Endothelial cell of umbilical vein (primary cell): ENCODE results near the gene GET4. TPM values are rescaled to one million over a fixed set of nuclear protein-coding genes. Genes with fewer than 3 reads are reported as not detected.

Source experiments
- BruUV-seq: library from RNA; stranded (reverse); fragments of 400-500 nt; replicated peaks from 2 replicates; lab custom pipeline; 2021; lab: Mats Ljungman, UMichigan
- CTCF ChIA-PET: fragments of 300-600, 350-600 bp; sonication (Branson Sonifier 250); formaldehyde crosslinking; loops from one replicate; lab custom pipeline; 2021; ENCODE audit warnings: antibody characterized with exemption, inconsistent platforms; lab: Charles Lee
- POLR2A ChIA-PET: fragments of 300-600, 350-600 bp; sonication (Branson Sonifier 250); formaldehyde crosslinking; loops from one replicate; lab custom pipeline; 2021; ENCODE audit warnings: antibody characterized with exemption, inconsistent platforms; lab: Charles Lee
- DNase-seq: peaks from one replicate; pipeline ENCODE4 v3.0.0-alpha.2; 2011; ENCODE audit warnings: low read depth, low spot score
- FAIRE-seq: peaks from 2 replicates; lab custom pipeline; 2011; peaks lifted over from hg19 to GRCh38; lab: Jason Lieb, UNC
- H2AFZ ChIP-seq: 2 replicates; pipeline ENCODE4 v1.6.0; 2012; ENCODE audit warnings: low read depth, low read length, control low read depth, inconsistent platforms
- H3K27ac ChIP-seq: 2 replicates; pipeline ENCODE4 v1.5.1; 2011; ENCODE audit warnings: low read depth, mild to moderate bottlenecking, control low read depth, low read length, moderate library complexity; ENCODE audit not compliant: insufficient read depth
- H3K27me3 ChIP-seq, 2 experiments: 2 replicates each; pipeline versions ENCODE4 v1.6.0 to v1.6.1; 2011; ENCODE audit warnings: low read length in 2 of 2, mixed read lengths in 1 of 2; ENCODE audit not compliant: control insufficient read depth in 2 of 2, insufficient read depth in 2 of 2
- H3K36me3 ChIP-seq, 2 experiments: 2 replicates in 1 of 2; 3 replicates in 1 of 2; pipeline ENCODE4 v1.5.1; 2011; ENCODE audit warnings: low read length in 2 of 2, mild to moderate bottlenecking in 1 of 2, moderate library complexity in 1 of 2; ENCODE audit not compliant: control insufficient read depth in 2 of 2, insufficient read depth in 2 of 2; ENCODE audit errors: extremely low read depth in 1 of 2
- H3K4me1 ChIP-seq: 3 replicates; pipeline ENCODE4 v1.5.1; 2011; ENCODE audit warnings: mild to moderate bottlenecking, low read length; ENCODE audit not compliant: control insufficient read depth, insufficient read depth; ENCODE audit errors: extremely low read depth
- H3K4me2 ChIP-seq: 2 replicates; pipeline ENCODE4 v1.6.1; 2011; ENCODE audit warnings: low read length, control low read depth, mixed read lengths; ENCODE audit not compliant: insufficient read depth
- H3K4me3 ChIP-seq, 3 experiments: fragments of 200-600 bp in 1 of 3; sonication (generic), shearing (Covaris generic) in 1 of 3; replicated peaks in 1 of 3; 2 replicates each; pipeline ENCODE4 v1.5.1; 2011 to 2016; ENCODE audit warnings: control low read depth in 3 of 3, low read length in 3 of 3, mild to moderate bottlenecking in 2 of 3, inconsistent platforms in 1 of 3, low read depth in 1 of 3, moderate library complexity in 1 of 3; ENCODE audit not compliant: insufficient read depth in 1 of 3
- H3K79me2 ChIP-seq: 2 replicates; pipeline ENCODE4 v1.6.0; 2012; ENCODE audit warnings: low read length, inconsistent platforms; ENCODE audit not compliant: control insufficient read depth, insufficient read depth
- H3K9ac ChIP-seq: replicated peaks from 2 replicates; pipeline ENCODE3; 2011; ENCODE audit warnings: low read length, control low read depth; ENCODE audit not compliant: insufficient read depth; ENCODE audit errors: extremely low read depth
- H3K9me1 ChIP-seq: replicated peaks from 3 replicates; pipeline ENCODE4 v1.6.0; 2011; ENCODE audit warnings: mild to moderate bottlenecking, low read length; ENCODE audit not compliant: control insufficient read depth, insufficient read depth; ENCODE audit errors: extremely low read depth
- H3K9me3 ChIP-seq: replicated peaks from 2 replicates; pipeline ENCODE4 v1.5.1; 2012; ENCODE audit warnings: low read length, inconsistent platforms; ENCODE audit not compliant: control insufficient read depth, insufficient read depth
- H4K20me1 ChIP-seq: replicated peaks from 2 replicates; pipeline ENCODE3; 2011; ENCODE audit warnings: mild to moderate bottlenecking, low read length; ENCODE audit not compliant: control insufficient read depth, insufficient read depth; ENCODE audit errors: extremely low read depth
- CTCF ChIP-seq, 2 donors: IDR thresholded peaks; 1 replicate in 1 of 2; 2 replicates in 1 of 2; pipeline ENCODE4 v1.5.1; 2011; ENCODE audit warnings: low read length in 2 of 2, mild to moderate bottlenecking in 2 of 2, moderate library complexity in 2 of 2, control low read depth in 1 of 2, inconsistent platforms in 1 of 2, low read depth in 1 of 2; ENCODE audit not compliant: insufficient read depth in 1 of 2; ENCODE audit errors: extremely low read depth in 1 of 2
- EZH2 ChIP-seq: IDR thresholded peaks from 2 replicates; pipeline ENCODE4 v1.6.1; 2012; ENCODE audit warnings: borderline replicate concordance, low read depth, mild to moderate bottlenecking, moderate library complexity, low read length, inconsistent platforms; ENCODE audit not compliant: severe bottlenecking
- FOS ChIP-seq: IDR thresholded peaks from 2 replicates; pipeline ENCODE4 v1.6.1; 2011; ENCODE audit warnings: mild to moderate bottlenecking, low read length, moderate library complexity, borderline replicate concordance; ENCODE audit not compliant: insufficient read depth
- GATA2 ChIP-seq: IDR thresholded peaks from 2 replicates; pipeline ENCODE4 v1.7.0; 2011; ENCODE audit warnings: low read depth, mild to moderate bottlenecking, moderate library complexity, mixed read lengths, low read length; ENCODE audit not compliant: insufficient read length, insufficient read depth
- JUN ChIP-seq: IDR thresholded peaks from 2 replicates; pipeline ENCODE4 v1.6.1; 2011; ENCODE audit warnings: borderline replicate concordance, low read depth; ENCODE audit not compliant: insufficient read length, insufficient read depth
- MAX ChIP-seq: IDR thresholded peaks from 2 replicates; pipeline ENCODE4 v1.6.1; 2011; ENCODE audit not compliant: insufficient read depth, insufficient read length
- MYC ChIP-seq: IDR thresholded peaks from one replicate; pipeline ENCODE4 v1.6.1; 2011; ENCODE audit warnings: mild to moderate bottlenecking, low read depth, low read length
- POLR2A ChIP-seq: IDR thresholded peaks from 2 replicates; pipeline ENCODE4 v1.6.1; 2012; ENCODE audit warnings: low read depth, mild to moderate bottlenecking, control low read depth, low read length
- POLR2AphosphoS5 ChIP-seq: IDR thresholded peaks from 2 replicates; pipeline ENCODE4 v1.6.1; 2012; ENCODE audit warnings: low read depth, mild to moderate bottlenecking, control low read depth, low read length, moderate library complexity; ENCODE audit not compliant: insufficient read depth
- dilution Hi-C: fragments of 300-500 bp; cut with MboI; formaldehyde crosslinking; loops from one replicate; pipeline ENCODE4 v1.15.0; 2019; ENCODE audit warnings: low sequenced_read_pairs; ENCODE audit not compliant: extremely low pct_ligation_motif_present
- intact Hi-C: fragments of 100-400 bp; cut with micrococcal nuclease; formaldehyde crosslinking; loops from one replicate; pipeline ENCODE4 v1.10.0; 2022
- polyA plus RNA-seq, 4 experiments: library from polyadenylated mRNA; depleted of rRNA in 3 of 4; stranded (reverse) in 3 of 4; unstranded in 1 of 4; fragments of >200 nt; gene quantifications; 2 replicates each; pipeline versions ENCODE4 v1.2.1 to v1.2.3, GENCODE V29; 2011 to 2012; ENCODE audit warnings: missing spikeins in 1 of 4
- total RNA-seq: library from RNA; stranded (reverse); gene quantifications from 2 replicates; pipeline ENCODE4 v1.2.3, GENCODE V29; 2021

Gene GET4
- total and polyA plus RNA-seq, 2 donors (not counting 3 experiments of a cell fraction or from before 2014, with no cell fraction given), result 48.4 to 58.1 TPM

GRCh38 chr7:915291-916218, 39.2 kb downstream of the GET4 start:
- Histone ChIP-seq H3K79me2 (no peaks in the 10 kb centered on the region), H3K27ac (no peak overlapping the region), H3K4me2 (no peak overlapping the region), H3K27me3 (no peaks in the 10 kb centered on the region), H3K4me3 (no peak overlapping the region), H3K4me1 (no peaks in the 10 kb centered on the region), H2AFZ (no peak overlapping the region), H3K9me3 (no peaks in the 10 kb centered on the region), H4K20me1 (no peaks in the 10 kb centered on the region), H3K9me1 (no peaks in the 10 kb centered on the region), H3K36me3 (no peaks in the 10 kb centered on the region), H3K9ac (no peak overlapping the region)
- no peak for TF ChIP-seq MAX
- no peak for TF ChIP-seq CTCF (IDR thresholded peaks at IDR 0.05; ENCODE audit: extremely low read depth in 1 of 2, insufficient read depth in 1 of 2, low read depth in 1 of 2, low read length in 2 of 2)
- no peak for TF ChIP-seq POLR2AphosphoS5
- TF ChIP-seq MYC, result no peak
- no peak for TF ChIP-seq EZH2
- TF ChIP-seq POLR2A, result no peak
- TF ChIP-seq GATA2, result no peak
- TF ChIP-seq JUN, result no peak
- no peak for TF ChIP-seq FOS
- dilution Hi-C loops, result no loop called here
- intact Hi-C loops, result no loop called here
- POLR2A ChIA-PET, result no interaction called here
- FAIRE-seq (no peak), DNase-seq (no peak)
- CTCF ChIA-PET, result no interaction called here
- BruUV-seq, result no TSS peak
